8988T (cell line): Measurements from ENCODE around the gene ASPHD1.
"Not testable (repeated sequence)": the region's sequence is repeated elsewhere in the genome, so short reads cannot be mapped to it uniquely, and the experiment has no call there.

Experiments
- DNase-seq: peaks from one replicate; pipeline ENCODE4 v3.0.0; 2011

ASPHD1 gene, protein sequence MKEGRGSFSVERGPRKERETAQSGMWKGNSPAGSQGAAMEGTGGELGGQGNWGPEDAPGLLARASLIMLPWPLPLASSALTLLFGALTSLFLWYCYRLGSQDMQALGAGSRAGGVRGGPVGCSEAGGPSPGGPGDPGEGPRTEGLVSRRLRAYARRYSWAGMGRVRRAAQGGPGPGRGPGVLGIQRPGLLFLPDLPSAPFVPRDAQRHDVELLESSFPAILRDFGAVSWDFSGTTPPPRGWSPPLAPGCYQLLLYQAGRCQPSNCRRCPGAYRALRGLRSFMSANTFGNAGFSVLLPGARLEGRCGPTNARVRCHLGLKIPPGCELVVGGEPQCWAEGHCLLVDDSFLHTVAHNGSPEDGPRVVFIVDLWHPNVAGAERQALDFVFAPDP

GRCh38 chr16:29900102-29900887 lies at the start of gene ASPHD1:
TSS of gene ASPHD1 (plus strand) at chr16:29900488. CDS start at chr16:29900972, 484 bp downstream.
- DNase-seq, result peak; percentile 56

DNA sequence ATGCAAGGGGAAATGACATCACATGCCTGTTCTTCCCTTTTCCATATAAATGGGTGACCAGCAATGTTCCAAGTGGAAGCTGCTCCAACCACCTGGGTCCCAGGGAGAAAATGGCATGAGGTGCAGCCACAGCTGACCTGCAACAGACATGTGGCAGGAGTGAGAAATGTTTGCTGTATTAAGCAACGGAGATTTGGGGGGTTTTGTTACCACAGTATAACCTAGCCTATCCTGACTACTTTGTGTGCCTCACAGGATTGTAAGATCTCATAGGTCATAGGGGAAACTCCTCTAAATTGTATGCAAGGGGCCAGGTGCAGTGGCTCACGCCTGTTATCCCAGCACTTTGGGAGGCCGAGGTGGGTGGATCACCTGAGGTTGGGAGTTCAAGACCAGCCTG lies 49.3 kb upstream of the ASPHD1 start:
- no peak for DNase-seq

GRCh38 chr16:29852654-29853053 lies 47.6 kb upstream of the ASPHD1 start:
- DNase-seq, result no peak

DNA sequence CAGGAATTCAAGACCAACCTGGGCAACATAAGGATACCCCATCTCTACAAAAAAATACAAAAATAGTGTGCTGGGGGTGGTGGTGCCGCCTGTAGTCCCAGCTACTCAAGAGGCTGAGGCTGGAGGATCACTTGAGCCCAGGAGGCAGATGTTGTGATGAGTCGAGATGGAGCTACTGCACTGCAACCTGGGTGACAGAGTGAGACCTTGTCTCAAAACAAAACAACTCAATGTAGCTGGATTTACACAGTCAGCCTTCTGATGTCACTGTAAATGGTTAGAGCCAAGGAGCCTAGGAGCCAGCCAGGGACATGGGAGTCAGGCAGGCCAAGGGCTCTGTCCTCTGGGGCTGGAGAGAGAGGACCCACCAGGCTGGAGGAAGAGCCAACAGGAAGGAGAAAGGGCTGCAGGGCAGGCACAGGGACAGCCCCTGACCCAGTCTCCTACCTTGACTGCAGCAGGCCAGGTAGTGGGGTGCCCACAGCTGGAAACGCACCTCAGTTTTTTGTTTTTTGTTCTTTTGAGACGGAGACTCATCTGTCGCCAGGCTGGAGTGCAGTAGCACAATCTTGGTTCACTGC lies 45.7 kb upstream of the ASPHD1 start:
- DNase-seq, result no peak

DNA sequence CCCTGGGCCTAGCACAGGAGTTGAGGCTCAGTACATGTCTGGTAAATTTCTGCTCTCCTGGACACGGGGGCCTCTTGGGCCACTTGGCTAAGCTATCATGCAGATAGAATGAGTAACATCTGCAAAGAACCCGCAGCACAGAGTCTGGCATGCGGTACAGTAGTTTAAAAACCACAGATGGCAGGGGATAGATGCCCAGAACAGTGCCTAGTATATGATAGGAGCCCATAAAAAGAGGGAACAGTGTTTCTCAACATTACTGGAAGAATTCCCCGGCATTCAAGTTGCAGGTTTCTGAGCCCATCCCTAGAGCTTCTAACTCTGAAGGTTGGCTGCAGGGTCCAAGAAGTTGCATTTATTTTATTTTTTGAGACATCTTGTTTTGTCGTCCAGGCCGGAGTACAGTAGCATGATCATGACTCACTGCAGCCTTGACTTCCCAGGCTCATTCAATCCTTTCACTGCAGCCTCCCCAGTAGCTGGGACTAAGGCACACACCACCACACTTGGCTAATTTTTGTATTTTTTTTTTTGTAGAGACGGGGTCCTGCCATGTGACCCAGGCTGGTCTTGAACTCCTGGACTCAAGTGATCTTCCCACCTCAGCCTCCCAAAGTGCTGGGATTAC lies 43.0 kb upstream of the ASPHD1 start:
- no peak for DNase-seq

DNA sequence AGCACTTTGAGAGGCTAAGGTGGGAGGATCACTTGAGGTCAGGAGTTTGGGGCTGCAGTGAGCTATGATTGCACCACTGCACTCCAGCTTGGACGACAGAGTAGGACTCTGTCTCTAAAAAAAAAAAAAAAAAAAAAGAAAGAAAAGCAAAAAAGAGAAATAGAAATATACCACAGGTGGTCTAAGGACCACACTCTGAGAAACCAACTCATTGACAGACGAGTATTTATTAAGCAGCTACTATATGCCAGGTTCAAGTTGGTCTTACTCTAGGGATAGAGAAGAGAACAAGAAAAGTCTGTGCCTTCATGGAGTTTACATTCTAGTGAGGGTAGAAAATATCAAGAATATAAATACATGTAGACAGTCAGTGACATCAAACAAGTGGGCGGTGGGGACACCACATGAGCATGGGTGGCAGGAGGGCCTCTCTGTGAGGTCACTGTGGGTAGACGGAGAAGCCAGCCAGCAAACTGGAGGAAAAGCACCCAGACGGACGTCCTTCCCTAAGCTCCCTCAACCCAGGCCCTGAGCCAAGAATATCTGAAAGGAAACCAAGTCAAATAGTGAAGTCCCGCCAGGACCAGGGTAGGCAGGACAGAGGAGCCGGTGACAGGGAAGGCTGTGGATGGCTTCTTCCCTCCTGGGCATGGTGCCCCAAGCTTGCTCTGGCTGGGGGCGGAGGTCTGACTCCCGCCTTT lies 42.0 kb upstream of the ASPHD1 start:
- DNase-seq, result no peak

DNA sequence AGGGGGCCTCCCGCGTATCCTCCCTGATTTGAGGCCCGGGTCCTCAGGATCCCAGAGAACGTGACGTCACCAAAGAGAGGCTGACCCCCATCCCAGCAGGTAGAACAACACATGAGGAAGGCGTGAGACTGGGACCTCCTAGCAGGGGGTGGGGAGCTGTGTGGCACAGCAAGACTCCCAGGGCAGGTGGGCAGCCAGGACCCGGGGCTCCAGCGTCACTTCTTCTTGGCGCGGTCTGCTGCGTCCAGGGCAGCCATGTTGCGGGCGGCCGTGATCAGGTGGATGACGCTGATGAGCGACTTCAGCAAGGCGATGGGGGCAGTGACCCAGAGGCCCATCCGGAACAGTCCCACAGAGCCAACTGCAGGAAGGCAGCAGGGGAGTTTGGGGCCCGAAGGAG lies 41.3 kb upstream of the ASPHD1 start:
- DNase-seq, result no peak

DNA sequence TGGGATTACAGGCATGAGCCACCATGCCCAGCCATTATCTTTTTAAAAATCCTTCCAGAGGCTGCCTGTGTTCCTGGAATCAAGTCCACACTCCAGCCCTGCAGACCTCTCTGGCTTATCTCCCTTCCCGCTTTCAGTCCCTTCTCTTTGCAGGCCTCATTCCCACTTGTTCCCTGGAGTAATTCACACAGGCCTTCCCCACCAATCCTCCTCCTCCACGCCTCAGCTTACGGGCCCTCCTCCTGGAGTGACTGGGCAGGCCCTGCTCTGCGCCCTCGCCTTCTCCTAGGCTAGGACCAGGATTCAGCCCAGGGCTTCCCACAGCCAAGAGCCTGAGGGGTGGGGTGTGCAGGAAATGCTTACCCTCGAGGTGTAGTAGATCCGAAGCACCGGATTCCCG lies 40.1 kb upstream of the ASPHD1 start:
- no peak for DNase-seq

GRCh38 chr16:29862383-29862883 lies 37.9 kb upstream of the ASPHD1 start:
- no peak for DNase-seq

- DNase-seq, result peak; percentile 53
Measured at GRCh38 chr16:29862884-29863668, 37.2 kb upstream of the ASPHD1 start, which contains the start of gene CDIPT. TSS of gene CDIPT (minus strand) at chr16:29863226. CDS start at chr16:29862857, 369 bp downstream.

- DNase-seq, result no peak
Measured at GRCh38 chr16:29863669-29863984, 36.7 kb upstream of the ASPHD1 start.

DNA sequence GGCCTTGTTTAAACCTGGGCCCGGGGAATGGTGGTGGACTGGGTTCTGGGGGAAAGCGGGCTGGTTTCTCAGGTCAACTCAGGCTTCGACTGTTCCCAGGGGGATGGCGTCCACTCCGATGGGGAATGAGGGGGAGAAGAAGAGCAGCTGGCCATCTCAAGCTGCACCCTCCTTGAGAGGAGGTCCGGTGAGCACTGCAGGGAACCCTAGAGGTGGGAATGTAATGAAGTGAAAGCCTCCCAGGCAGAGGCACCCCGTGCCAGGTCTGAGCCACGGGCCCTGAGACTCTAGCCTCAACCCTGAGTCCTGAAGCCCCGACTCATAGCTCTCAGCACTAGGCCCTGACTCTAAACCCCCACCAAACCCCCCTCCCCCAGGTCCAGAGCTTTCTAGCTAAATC lies 36.1 kb upstream of the ASPHD1 start:
- DNase-seq, result no peak

DNA sequence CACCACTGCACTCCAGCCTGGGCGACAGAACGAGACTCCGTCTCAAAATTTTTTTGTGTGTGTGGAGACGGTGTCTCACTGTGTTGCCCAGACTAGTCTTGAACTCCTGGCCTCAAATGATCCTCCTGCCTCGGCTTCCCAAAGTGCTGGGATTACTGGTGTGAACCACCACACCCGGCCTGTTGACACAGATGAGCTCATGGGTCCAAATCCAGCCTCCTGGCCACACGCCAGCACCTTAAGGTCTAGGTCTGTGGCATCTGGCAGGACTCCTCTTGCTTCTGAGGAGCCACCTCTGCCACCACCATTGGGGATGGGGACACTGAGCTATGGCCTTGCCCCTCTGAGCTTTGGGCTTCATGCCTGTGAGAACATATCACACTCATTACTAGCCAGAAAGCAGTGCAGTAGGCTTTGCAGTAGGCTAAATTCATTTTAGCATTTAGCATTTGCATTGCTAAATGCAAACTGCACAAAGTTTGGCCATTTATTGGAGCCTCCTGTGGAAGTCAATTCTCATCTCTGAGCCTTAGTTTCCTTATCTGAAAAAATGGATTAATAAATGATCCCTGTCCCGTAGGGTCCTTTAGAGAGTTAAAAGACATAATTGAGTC lies 31.8 kb upstream of the ASPHD1 start:
- no peak for DNase-seq

DNA sequence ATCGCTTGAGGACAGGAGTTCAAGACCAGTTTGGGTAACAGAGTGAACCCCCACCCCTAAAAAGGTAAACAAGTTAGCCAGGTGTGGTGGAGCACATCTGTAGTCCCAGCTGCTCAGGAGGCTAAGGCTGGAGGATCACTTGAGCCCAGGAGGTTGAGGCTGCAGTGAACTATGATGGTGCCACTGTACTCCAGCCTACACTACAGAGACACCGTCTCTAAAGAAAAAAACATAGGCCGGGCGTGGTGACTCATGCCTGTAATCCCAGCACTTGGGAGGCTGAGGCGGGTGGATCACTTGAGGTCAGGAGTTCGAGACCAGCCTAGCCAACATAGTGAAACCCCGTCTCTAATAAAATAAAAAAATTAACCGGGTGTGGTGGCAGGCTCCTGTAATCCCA lies 31.2 kb upstream of the ASPHD1 start:
- DNase-seq, result not testable (repeated sequence)

DNA sequence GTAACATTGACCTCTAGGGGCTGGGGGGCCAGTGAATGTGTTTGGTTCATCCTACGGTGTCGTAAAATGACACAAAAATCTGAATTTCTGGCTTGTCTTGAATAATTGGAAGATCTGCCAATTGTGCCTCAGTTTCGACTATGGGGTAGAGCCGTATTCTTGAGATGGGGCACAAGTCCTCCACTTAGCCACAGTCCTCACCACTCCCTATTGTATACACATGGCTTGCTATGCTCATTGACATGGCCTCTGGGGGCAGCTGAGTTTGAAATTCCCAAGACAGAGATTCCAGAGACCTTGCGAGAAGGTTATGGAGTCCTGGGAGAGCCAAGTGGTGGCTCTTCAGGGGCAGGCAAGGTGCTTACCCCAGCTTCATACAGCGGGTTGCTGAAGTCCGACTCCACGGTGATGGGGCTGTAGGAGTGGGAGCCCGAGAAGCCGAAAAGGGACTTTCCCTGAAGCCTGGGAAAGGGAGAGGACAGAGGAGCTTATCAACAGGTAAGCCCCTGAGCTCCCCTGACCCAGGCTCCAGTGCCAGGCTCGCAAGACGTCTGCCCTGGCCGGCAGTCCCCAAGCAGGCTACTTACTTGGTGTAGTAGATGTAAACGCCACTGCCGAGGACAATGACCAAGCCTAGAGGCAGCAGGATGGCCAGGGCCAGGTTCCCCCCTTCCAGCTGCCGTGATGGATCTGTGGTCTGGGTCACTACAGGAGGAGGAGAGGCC lies 28.3 kb upstream of the ASPHD1 start:
- no peak for DNase-seq

DNA sequence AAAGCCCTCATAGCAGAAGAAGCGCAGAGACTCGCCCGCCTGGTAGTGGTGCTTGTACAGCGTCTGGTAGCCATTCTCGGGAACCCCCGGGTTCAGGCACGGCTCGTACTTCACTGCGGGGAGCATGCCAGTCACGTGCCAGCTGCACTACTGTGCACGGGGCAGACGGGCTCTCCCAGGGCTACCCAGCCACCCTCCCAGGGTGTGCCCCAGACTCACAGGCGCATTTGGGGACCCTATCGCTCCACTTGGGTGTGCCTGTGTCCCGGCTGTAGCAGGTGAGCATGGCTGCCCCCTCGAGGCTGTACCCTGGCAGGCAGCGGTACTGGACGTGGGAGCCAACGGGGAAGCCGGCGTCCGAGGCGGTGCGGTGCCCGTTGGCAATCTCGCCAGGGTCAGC lies 27.0 kb upstream of the ASPHD1 start:
- DNase-seq, result no peak

GRCh38 chr16:29875206-29875605 lies 25.1 kb upstream of the ASPHD1 start:
- DNase-seq, result no peak

GRCh38 chr16:29876217-29876593 lies 24.1 kb upstream of the ASPHD1 start:
- no peak for DNase-seq

DNA sequence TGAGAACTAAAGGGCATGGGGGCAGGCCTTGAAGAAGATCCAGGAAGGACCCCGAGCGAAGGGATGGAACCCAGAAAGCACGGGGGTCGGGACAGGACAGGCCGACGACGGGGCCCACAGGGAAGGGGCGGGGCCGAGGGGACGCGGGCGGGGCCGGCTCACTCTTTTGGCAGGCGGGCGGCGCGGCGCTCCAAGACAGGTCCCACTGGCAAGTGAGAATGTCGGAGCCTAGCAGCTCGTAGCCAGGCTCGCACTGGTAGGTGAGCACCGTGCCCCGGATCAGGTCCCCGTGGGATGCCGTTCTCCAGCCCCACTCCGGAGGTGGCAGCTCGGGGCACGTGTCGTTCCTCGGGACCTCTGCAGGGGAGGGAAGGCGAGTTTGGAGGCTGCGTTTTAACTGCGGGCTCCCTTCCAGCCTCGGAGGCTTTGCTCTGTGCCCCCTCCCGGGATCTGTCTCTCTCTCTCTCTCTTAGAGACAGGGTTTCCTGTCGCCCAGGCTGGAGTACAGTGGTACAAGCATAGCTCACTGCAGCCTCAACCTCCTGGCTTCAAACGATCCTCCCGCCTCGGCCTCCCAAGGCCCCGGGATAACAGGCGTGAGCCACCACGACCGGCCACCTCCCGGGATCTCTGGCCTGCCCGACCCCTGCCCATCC lies 23.6 kb upstream of the ASPHD1 start:
- no peak for DNase-seq
